ENCODE data around the gene AFAP1. TPM values are rescaled to one million over a fixed set of nuclear protein-coding genes. Genes with fewer than 3 reads are reported as not detected.
"Not testable (repeated sequence)": the region's sequence is repeated elsewhere in the genome, so short reads cannot be mapped to it uniquely, and the experiment has no call there.

AFAP1 gene
- total RNA-seq, 1 experiment from 2014 or later, result 13.9 TPM

GRCh38 chr4:7944599-7945220, 5.0 kb upstream of the AFAP1 start:
- H3K36me3 ChIP-seq, result no peaks in the 10 kb centered on the region
- H3K27me3 ChIP-seq, result peaks cover 6% of the 10 kb centered on the region; the same call in 1 of the 2 replicates
- DNase-seq, result no peak
- no peak overlapping the region for H3K4me3 ChIP-seq
- no peak overlapping the region for H3K27ac ChIP-seq
- H3K4me1 ChIP-seq, result peaks cover 8% of the 10 kb centered on the region
- no peaks in the 10 kb centered on the region for H3K9me3 ChIP-seq (replicated peaks)

- not testable (repeated sequence) for H3K27ac ChIP-seq; DNase-seq; H3K9me3 ChIP-seq (replicated peaks); H3K4me1 ChIP-seq; H3K27me3 ChIP-seq; H3K36me3 ChIP-seq; H3K4me3 ChIP-seq
Measured at GRCh38 chr4:7943688-7944087, 4.0 kb upstream of the AFAP1 start.

DNA sequence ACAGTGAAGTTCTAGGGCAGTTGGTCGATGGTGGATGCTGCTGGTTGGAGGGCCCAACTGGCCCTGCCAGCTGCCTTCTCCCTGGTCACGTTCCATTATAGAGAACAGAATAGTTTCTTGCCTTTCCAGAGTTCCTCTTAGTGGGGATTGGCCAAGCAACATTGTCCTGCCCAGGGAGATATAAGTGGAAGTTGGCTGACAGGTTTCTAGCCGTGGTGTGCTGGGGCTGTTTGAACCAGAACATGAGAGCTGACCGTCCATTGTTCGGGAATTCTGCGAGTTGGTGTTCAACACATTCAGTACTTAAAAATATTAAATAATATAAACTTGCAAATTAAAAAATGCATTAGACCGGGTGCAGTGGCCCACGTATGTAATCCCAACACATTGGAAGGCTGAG, 3.5 kb upstream of the AFAP1 start:
- no peak for DNase-seq
- Histone ChIP-seq H3K36me3 (no peaks in the 10 kb centered on the region), H3K4me3 (no peak overlapping the region), H3K27me3 (peaks cover 3% of the 10 kb centered on the region; the same call in 1 of the 2 replicates), H3K9me3 (replicated peaks) (no peaks in the 10 kb centered on the region), H3K4me1 (peaks cover 8% of the 10 kb centered on the region), H3K27ac (no peak overlapping the region)

DNA sequence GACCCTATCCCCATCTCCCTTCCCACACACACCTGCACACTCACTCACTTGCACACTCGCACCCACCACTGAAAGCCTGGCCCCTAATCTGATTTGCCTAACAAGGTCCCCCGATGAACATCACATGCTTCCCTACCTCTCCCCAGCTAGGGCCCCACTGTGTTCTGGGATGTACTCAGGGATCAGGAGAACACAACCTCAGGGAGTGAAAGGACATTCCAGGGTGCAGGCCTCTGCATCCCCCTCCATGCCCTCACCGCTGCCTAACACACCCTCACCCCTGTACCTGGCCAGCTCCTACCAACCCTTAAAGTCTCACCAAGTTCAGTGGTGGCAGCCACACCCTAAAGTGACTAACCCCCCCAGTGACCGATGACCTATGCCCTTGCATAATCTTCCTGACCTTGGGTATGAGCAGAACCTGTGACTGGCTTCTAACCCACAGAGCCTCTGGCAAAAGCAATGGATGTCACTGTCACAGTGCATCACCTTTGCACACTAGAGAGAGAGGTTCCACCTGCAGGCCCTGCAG, 2.4 kb upstream of the AFAP1 start:
- DNase-seq, result no peak
- no peak overlapping the region for H3K27ac ChIP-seq
- H3K36me3 ChIP-seq, result no peaks in the 10 kb centered on the region
- no peaks in the 10 kb centered on the region for H3K27me3 ChIP-seq
- H3K9me3 ChIP-seq (replicated peaks), result no peaks in the 10 kb centered on the region
- H3K4me3 ChIP-seq, result no peak overlapping the region
- H3K4me1 ChIP-seq, result peaks cover 8% of the 10 kb centered on the region

DNA sequence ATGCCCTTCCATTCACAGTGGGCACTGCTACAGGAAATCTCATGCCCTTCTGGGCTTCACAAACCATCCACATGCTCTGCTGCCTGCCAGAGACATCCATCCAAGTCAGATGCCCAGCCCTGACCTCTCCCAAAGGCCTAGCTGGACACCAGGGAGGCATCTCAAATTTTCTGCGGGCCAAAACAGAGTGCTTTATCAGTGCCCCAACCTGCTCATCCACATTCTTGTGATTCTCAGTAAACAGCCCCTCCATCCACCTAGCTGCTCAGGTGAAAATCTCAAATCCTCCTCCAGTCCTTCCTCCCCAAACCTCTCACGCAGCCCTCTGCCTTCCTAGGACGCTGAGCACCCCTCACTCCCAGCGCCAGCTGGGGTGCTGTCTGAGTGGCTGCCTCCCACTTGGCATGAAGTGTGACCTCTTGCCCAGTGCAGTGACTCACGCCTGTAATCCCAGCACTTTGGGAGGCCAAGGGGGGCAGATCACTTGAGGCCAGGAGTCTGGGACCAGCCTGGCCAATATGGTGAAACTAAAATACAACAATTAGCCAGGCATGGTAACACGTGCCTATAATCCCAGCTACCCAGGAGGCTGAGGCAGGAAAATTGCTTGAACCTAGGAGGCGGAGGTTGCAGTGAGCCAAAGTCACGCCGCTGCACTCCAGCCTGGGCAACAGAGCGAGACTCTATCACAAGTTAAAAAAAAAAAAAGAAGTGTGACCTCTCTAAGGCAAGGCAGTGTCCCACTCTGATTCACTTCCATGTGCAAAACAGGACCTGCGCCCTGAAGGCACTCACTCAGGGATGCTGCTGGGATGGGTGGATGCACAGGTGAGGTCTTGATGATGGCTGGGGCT, 1.7 kb upstream of the AFAP1 start:
- peaks cover 8% of the 10 kb centered on the region for H3K4me1 ChIP-seq
- H3K27ac ChIP-seq, result no peak overlapping the region
- no peaks in the 10 kb centered on the region for H3K36me3 ChIP-seq
- DNase-seq, result peak in 1 of 2 experiments; percentile 30
- no peak overlapping the region for H3K4me3 ChIP-seq
- H3K9me3 ChIP-seq (replicated peaks), result no peaks in the 10 kb centered on the region
- no peaks in the 10 kb centered on the region for H3K27me3 ChIP-seq

DNA sequence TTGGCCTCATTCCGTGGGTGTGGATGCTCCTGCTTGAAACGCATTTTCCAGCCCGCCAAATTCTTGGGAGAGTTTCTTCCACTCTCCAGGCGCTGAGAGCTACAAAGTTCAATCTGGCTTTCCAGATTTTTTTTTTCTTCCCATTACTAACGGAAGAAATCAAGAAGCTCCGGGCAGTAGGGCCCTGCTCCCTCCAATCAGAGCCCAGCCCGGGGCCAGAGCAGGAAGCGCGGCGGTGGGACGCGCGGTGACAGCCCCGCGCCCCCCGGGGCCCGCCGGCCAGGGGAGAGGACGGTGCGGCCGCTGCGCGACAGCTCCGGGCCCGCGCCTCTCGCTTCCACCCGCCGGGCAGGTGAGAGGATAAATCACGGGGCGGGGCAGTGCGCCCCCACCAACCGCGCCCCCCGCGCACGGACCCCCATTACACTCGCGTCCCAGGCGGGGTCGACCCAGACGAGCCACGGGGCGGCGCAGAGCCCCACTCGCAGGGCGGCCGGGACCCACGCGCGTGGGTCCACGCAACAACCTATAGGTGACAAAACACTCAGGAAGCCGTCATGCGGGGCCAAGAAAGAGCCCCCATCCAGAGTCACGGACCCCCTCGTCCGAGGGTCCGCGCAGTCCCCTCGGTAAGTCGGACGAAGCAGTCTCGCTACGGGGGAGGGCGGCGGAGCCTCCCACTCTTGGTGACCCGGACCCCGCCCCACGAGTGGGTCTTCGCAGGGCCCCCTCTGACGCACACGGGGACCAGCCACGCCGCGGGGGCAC, 868 bp downstream of the AFAP1 start:
- peak overlapping the region; percentile 91 for H3K4me3 ChIP-seq
- no peaks in the 10 kb centered on the region; the same call in 1 of the 2 replicates for H3K36me3 ChIP-seq
- peak overlapping the region; percentile 45; the same call in 1 of the 2 replicates for H3K27ac ChIP-seq
- H3K9me3 ChIP-seq (replicated peaks), result no peaks in the 10 kb centered on the region
- no peaks in the 10 kb centered on the region for H3K27me3 ChIP-seq
- H3K4me1 ChIP-seq, result peaks cover 8% of the 10 kb centered on the region
- peak in 1 of 2 experiments; percentile 53 for DNase-seq

DNA sequence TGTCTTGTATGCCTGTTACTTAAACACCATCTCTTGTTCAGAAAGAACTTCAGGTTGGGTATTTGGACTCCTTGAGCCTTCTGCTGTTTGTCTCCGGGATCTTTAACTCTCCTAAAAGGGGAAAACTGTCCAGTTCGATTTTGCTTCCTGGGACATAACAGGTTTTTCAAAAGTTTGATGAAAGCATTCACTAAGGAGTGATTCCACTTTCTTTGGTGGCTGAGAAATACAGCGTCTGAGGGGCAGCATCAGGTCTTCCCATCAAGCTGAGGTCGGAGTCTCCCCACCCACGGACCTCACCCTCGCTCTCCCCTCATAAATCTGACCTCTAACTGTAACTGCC, 1.4 kb downstream of the AFAP1 start:
- DNase-seq, result peak in 1 of 2 experiments; percentile 17
- H3K4me3 ChIP-seq, result peak overlapping the region; percentile 91
- peaks cover 8% of the 10 kb centered on the region for H3K4me1 ChIP-seq
- no peak overlapping the region for H3K27ac ChIP-seq
- H3K9me3 ChIP-seq (replicated peaks), result no peaks in the 10 kb centered on the region
- H3K36me3 ChIP-seq, result no peaks in the 10 kb centered on the region; the same call in 1 of the 2 replicates
- H3K27me3 ChIP-seq, result no peaks in the 10 kb centered on the region

DNA sequence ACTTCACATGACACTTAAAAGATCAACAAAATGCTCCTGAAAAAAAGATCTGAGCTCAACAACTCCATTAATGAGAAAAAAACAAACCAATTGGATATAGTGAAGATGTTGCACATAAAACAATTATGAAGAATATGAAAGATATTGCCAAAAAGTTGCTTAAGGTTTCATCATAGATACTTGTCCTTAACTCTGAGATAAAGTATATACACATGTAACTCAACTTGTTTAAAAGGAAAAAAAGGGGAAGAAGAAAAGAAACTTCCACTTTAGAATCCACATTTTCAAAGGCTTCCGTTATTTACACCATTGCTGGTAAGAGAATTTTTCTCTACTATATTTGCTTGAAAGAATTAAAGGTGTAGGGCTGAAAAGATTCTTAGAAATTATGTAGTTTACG, 2.7 kb downstream of the AFAP1 start:
- Histone ChIP-seq H3K36me3 (no peaks in the 10 kb centered on the region; the same call in 1 of the 2 replicates), H3K27me3 (no peaks in the 10 kb centered on the region), H3K9me3 (replicated peaks) (no peaks in the 10 kb centered on the region), H3K4me3 (no peak overlapping the region), H3K4me1 (peaks cover 8% of the 10 kb centered on the region), H3K27ac (no peak overlapping the region)
- no peak for DNase-seq

DNA sequence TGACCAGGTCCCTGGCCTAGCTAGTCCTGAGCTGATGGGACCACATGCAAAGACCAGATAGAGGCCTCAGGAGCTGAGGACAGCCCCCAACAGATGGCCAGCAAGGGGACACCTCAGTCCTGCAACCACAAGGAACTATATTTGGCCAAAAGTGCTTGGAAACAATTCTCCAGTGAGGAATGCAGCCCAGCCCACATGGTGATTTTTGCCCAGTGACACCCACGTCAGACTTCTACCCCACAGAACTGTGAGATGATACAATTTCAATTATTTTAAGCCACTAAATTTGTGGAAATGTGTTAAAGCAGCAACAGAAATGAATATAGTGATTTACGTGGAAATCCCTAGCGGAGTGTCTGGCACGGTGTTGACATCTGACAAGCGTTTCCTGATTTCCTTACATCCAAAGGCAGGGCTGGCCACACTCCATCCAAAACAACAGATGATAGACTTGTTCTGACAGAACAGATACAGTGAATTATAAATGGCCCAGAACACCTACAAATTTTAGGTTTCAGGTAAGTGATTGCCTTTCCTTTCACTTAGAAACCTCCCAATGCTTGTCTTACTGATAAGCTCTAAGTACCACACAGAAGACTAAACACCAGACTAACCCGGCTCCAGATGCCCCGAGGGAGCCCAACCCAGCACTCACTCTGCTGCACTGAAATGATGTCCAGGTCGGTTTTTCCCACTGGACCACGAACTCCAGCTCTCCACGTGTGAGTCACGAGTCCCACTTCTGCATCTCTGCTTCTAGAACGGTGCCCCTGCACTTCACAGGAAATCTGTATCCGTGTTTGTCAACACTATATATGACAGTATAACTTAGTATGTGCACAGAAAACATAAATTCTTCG, 5.8 kb downstream of the AFAP1 start:
- H3K9me3 ChIP-seq (replicated peaks), result no peaks in the 10 kb centered on the region
- no peak for DNase-seq
- H3K4me3 ChIP-seq, result no peak overlapping the region
- H3K27me3 ChIP-seq, result no peaks in the 10 kb centered on the region
- no peaks in the 10 kb centered on the region; the same call in 1 of the 2 replicates for H3K36me3 ChIP-seq
- H3K27ac ChIP-seq, result no peak overlapping the region
- H3K4me1 ChIP-seq, result peaks cover 5% of the 10 kb centered on the region; the same call in 1 of the 2 replicates

GRCh38 chr4:7932287-7932686, 7.4 kb downstream of the AFAP1 start:
- Histone ChIP-seq H3K36me3 (no peaks in the 10 kb centered on the region; the same call in 1 of the 2 replicates), H3K27ac (no peak overlapping the region), H3K4me3 (no peak overlapping the region), H3K9me3 (replicated peaks) (no peaks in the 10 kb centered on the region), H3K4me1 (peaks cover 8% of the 10 kb centered on the region; the same call in 1 of the 2 replicates), H3K27me3 (no peaks in the 10 kb centered on the region)
- no peak for DNase-seq

- Histone ChIP-seq H3K4me3 (no peak overlapping the region), H3K27me3 (no peaks in the 10 kb centered on the region), H3K36me3 (no peaks in the 10 kb centered on the region; the same call in 1 of the 2 replicates), H3K27ac (no peak overlapping the region), H3K4me1 (peaks cover 15% of the 10 kb centered on the region), H3K9me3 (replicated peaks) (no peaks in the 10 kb centered on the region)
- DNase-seq, result peak; percentile 80 to 84
Measured at GRCh38 chr4:7929118-7929951, 10.3 kb downstream of the AFAP1 start.

- Histone ChIP-seq H3K36me3 (no peaks in the 10 kb centered on the region; the same call in 1 of the 2 replicates), H3K9me3 (replicated peaks) (no peaks in the 10 kb centered on the region), H3K27ac (no peak overlapping the region), H3K4me1 (peaks cover 21% of the 10 kb centered on the region), H3K4me3 (no peak overlapping the region), H3K27me3 (no peaks in the 10 kb centered on the region)
- DNase-seq, result no peak
Measured at GRCh38 chr4:7928711-7929110, 10.9 kb downstream of the AFAP1 start.

GRCh38 chr4:7926822-7927221, 12.8 kb downstream of the AFAP1 start:
- no peaks in the 10 kb centered on the region for H3K27me3 ChIP-seq
- peaks cover 23% of the 10 kb centered on the region for H3K4me1 ChIP-seq
- H3K4me3 ChIP-seq, result no peak overlapping the region
- DNase-seq, result no peak
- no peak overlapping the region for H3K27ac ChIP-seq
- no peaks in the 10 kb centered on the region for H3K36me3 ChIP-seq
- no peaks in the 10 kb centered on the region for H3K9me3 ChIP-seq (replicated peaks)

Data from SJCRH30 (cell line).